ENCODE measurements around the gene MRTO4. TPM values are rescaled to one million over a fixed set of nuclear protein-coding genes. Genes with fewer than 3 reads are reported as not detected.

The MRTO4 gene
- total and polyA plus RNA-seq, 9 of the 15 experiments (the other 6 are each of a cell fraction or from before 2014, with no cell fraction given), result 62.0 to 173 (median 146) TPM

- no peak; a peak in 1 of 4 replicates for TF ChIP-seq ZNF318 (IDR thresholded peaks at IDR 0.05; ENCODE audit: borderline replicate concordance in 1 of 2, low read depth in 1 of 2)
- TF ChIP-seq ZNF589 (CRISPR knock-in tag; IDR thresholded peaks at IDR 0.05; ENCODE audit: low read depth), result peak; percentile 52
- 0 out of 2 replicates have a peak, but pooled peaks have one; percentile 38 for TF ChIP-seq ZNF197 (CRISPR knock-in tag; IDR thresholded peaks at IDR 0.05; ENCODE audit: low read depth)
- no peak for TF ChIP-seq MCM7 (IDR thresholded peaks at IDR 0.05)
- no peak for TF ChIP-seq SIN3A (IDR thresholded peaks at IDR 0.05; ENCODE audit: borderline replicate concordance in 2 of 2, control insufficient read depth in 1 of 2, low read depth in 2 of 2, low read length in 2 of 2)
- no peak for TF ChIP-seq GABPB2 (CRISPR knock-in tag; conservative IDR thresholded peaks at IDR 0.05)
- TF ChIP-seq SNRNP70 (optimal IDR thresholded peaks at IDR 0.05; ENCODE audit: low read depth, low read length), result no peak
- TF ChIP-seq ZBTB40 (IDR thresholded peaks at IDR 0.05), result peak; percentile 38; the same call in 1 of the 2 replicates
- no peak for TF ChIP-seq ZBTB40 (CRISPR knock-in tag; IDR thresholded peaks at IDR 0.05)
These were observed 42.7 kb upstream of the MRTO4 start (continued) for GRCh38 chr1:19208710-19209438.

All from K562 (cell line).